Fibroblast of pulmonary artery (primary cell): ENCODE data around the gene TSPYL1.
A peak's percentile ranks its signal among the peaks of the same experiment; 100 is the strongest.
"Not testable (repeated sequence)": the region's sequence is repeated elsewhere in the genome, so short reads cannot be mapped to it uniquely, and the experiment has no call there.

Experiments
- DNase-seq: peaks from one replicate; pipeline ENCODE4 v3.0.0-alpha.2; 2010; ENCODE audit warnings: low read depth
- H3K4me3 ChIP-seq: replicated peaks from 2 replicates; pipeline ENCODE4 v1.5.1; 2011; ENCODE audit warnings: low read depth, mild to moderate bottlenecking, control low read depth, low read length, moderate library complexity
- CTCF ChIP-seq: IDR thresholded peaks from 2 replicates; pipeline ENCODE4 v1.5.1; 2011; ENCODE audit warnings: mild to moderate bottlenecking, control low read depth, low read length, inconsistent platforms; ENCODE audit errors: missing control alignments

Gene TSPYL1

GRCh38 chr6:116286773-116287358 lies 7.1 kb upstream of the TSPYL1 start:
- no peak overlapping the region for H3K4me3 ChIP-seq
- no peak for TF ChIP-seq CTCF
- DNase-seq, result no peak

- H3K4me3 ChIP-seq, DNase-seq: not testable (repeated sequence)
Observed at GRCh38 chr6:116284984-116285383, 5.3 kb upstream of the TSPYL1 start.

- no peak for TF ChIP-seq CTCF
- no peak overlapping the region for H3K4me3 ChIP-seq
- no peak for DNase-seq
Observed at GRCh38 chr6:116283191-116283590, 3.5 kb upstream of the TSPYL1 start.

GRCh38 chr6:116282698-116283097 lies 3.0 kb upstream of the TSPYL1 start:
- no peak overlapping the region for H3K4me3 ChIP-seq
- no peak for TF ChIP-seq CTCF
- DNase-seq, result no peak

GRCh38 chr6:116280933-116281316 lies 1.2 kb upstream of the TSPYL1 start:
- no peak for TF ChIP-seq CTCF
- no peak for DNase-seq
- no peak overlapping the region for H3K4me3 ChIP-seq

GRCh38 chr6:116280161-116280932 lies 617 bp upstream of the TSPYL1 start:
- peak; percentile 38 for DNase-seq
- TF ChIP-seq CTCF, result no peak
- peak overlapping the region; percentile 86 for H3K4me3 ChIP-seq

- DNase-seq, result peak; percentile 67
- no peak for TF ChIP-seq CTCF
Observed at GRCh38 chr6:116278854-116279231, 887 bp downstream of the TSPYL1 start.

More at GRCh38 chr6:116278854-116279231, 887 bp downstream of the TSPYL1 start:
- peak overlapping the region; percentile 86 for H3K4me3 ChIP-seq
